ENCODE results near the gene HMCN2. TPM values are rescaled to one million over a fixed set of nuclear protein-coding genes. Genes with fewer than 3 reads are reported as not detected.

HMCN2 gene
- total and polyA plus RNA-seq, 2 of the 4 experiments (the other 2 are of a cell fraction) = 0.02 TPM; not detected in 1

DNA sequence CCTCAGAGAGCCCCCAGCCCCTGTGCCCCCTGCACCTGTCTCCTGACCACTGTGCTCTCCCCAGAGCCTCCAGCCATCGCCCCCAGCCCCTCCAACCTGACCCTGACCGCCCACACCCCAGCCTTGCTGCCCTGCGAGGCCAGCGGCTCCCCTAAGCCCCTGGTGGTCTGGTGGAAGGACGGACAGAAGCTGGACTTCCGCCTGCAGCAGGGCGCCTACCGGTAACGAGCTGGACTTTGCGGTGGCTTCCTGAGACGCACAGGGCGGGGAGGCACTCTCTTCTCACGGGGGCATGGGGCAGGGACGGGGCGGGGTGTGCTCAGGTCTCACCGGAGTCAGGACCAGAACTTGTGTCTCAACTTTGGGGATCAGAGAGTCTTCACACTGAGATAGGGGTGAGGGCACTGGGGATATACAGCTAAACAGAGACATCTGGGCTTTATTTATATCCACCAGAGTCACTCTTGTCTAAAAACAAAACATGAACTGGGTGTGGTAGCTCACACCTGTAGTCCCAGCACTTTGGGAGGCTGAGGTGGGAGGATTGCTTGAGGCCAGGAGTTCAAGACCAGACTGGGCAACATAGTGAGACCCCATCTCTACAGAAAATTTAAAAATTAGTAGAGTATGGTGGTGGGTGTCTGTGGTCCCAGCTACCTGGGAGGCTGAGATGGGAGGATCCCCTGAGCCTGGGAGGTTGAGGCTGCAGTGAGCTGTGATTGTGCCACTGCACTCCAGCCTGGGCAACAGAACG, 133.1 kb downstream of the HMCN2 start:
- H3K9ac ChIP-seq (ENCODE audit: low read depth, low read length) = no peak overlapping the region
- no peaks in the 10 kb centered on the region for H3K9me1 ChIP-seq (ENCODE audit: insufficient read depth, low read length)
- H3K9me3 ChIP-seq (ENCODE audit: control insufficient read depth, insufficient read depth, low read length) = peaks cover 2% of the 10 kb centered on the region; the same call in 1 of the 2 replicates
- no peak overlapping the region for H3K4me2 ChIP-seq (ENCODE audit: low read depth, low read length)
- H4K20me1 ChIP-seq (ENCODE audit: insufficient read depth, low read length) = no peaks in the 10 kb centered on the region
- DNase-seq (no peak), ATAC-seq (ENCODE audit: low read depth) (no peak)
- H2BK15ac ChIP-seq (ENCODE audit: low read depth, low read length) = no peak overlapping the region
- in situ Hi-C loops (cut with MboI; ENCODE audit: low sequenced_read_pairs) (no loop called here), dilution Hi-C loops (cut with HindIII; ENCODE audit: low sequenced_read_pairs, unreplicated experiment) (no loop called here), intact Hi-C loops (cut with micrococcal nuclease) (no loop called here)
- no peak for TF ChIP-seq CTCF (conservative IDR thresholded peaks at IDR 0.05; ENCODE audit: low read depth, low read length)
- no peak for TF ChIP-seq RAD21 (IDR thresholded peaks at IDR 0.05; ENCODE audit: low read length)
- TF ChIP-seq FOS (IDR thresholded peaks at IDR 0.05; ENCODE audit: low read depth, low read length) = no peak
- no peak for TF ChIP-seq ELK1 (IDR thresholded peaks at IDR 0.05; ENCODE audit: borderline replicate concordance, low read depth, low read length)
- TF ChIP-seq SMC3 (IDR thresholded peaks at IDR 0.05; ENCODE audit: low read depth, low read length) = no peak
- TF ChIP-seq BHLHE40 (IDR thresholded peaks at IDR 0.05; ENCODE audit: low read depth, low read length) = no peak
- no peak for TF ChIP-seq MXI1 (IDR thresholded peaks at IDR 0.05; ENCODE audit: borderline replicate concordance, low read depth, low read length)
- TF ChIP-seq, protein P1, sequence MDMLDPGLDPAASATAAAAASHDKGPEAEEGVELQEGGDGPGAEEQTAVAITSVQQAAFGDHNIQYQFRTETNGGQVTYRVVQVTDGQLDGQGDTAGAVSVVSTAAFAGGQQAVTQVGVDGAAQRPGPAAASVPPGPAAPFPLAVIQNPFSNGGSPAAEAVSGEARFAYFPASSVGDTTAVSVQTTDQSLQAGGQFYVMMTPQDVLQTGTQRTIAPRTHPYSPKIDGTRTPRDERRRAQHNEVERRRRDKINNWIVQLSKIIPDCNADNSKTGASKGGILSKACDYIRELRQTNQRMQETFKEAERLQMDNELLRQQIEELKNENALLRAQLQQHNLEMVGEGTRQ (IDR thresholded peaks at IDR 0.05; ENCODE audit: low read depth, low read length) = no peak
- no peak for TF ChIP-seq RCOR1 (IDR thresholded peaks at IDR 0.05; ENCODE audit: insufficient replicate concordance, low read length)
- no peak for TF ChIP-seq CEBPB (IDR thresholded peaks at IDR 0.05; ENCODE audit: low read depth, low read length)
- TF ChIP-seq MAFK (IDR thresholded peaks at IDR 0.05; ENCODE audit: low read depth, low read length) = no peak
- TF ChIP-seq MAZ (IDR thresholded peaks at IDR 0.05; ENCODE audit: borderline replicate concordance, low read depth, low read length) = no peak
- H3K36me3 ChIP-seq (ENCODE audit: control insufficient read depth, insufficient read depth, low read length) = no peaks in the 10 kb centered on the region
- no peak overlapping the region for H2AFZ ChIP-seq (replicated peaks; ENCODE audit: low read length, poor library complexity)
- CTCF ChIA-PET = no interaction called here
- peaks cover 39% of the 10 kb centered on the region; the same call in 1 of the 2 replicates for H3K27me3 ChIP-seq (ENCODE audit: control insufficient read depth, insufficient read depth, low read length)
- no peak overlapping the region for H3K4me3 ChIP-seq (ENCODE audit: insufficient read depth, low read depth, low read length)
- no peak overlapping the region for H2BK20ac ChIP-seq (ENCODE audit: low read depth, low read length)
- no peak overlapping the region for H3K4ac ChIP-seq (ENCODE audit: low read depth, low read length)
- H2BK5ac ChIP-seq (ENCODE audit: low read depth, low read length, poor library complexity, severe bottlenecking) = no peak overlapping the region
- no peak overlapping the region for H4K8ac ChIP-seq (ENCODE audit: low read depth in 2 of 2, low read length in 2 of 2)
- no peaks in the 10 kb centered on the region for H3K79me1 ChIP-seq (ENCODE audit: low read depth in 1 of 2, low read length in 2 of 2)
- H3K27ac ChIP-seq (ENCODE audit: insufficient read depth, low read length) = no peak overlapping the region
- no peak overlapping the region for H3K18ac ChIP-seq (ENCODE audit: low read depth, low read length)
- H3K23ac ChIP-seq (ENCODE audit: low read depth, low read length) = no peak overlapping the region
- no peak overlapping the region for H2BK120ac ChIP-seq (ENCODE audit: low read depth, low read length)
- no peak overlapping the region for H4K5ac ChIP-seq (ENCODE audit: low read depth, low read length)
- no peak overlapping the region for H2AK9ac ChIP-seq (replicated peaks; ENCODE audit: low read depth, low read length, poor library complexity)
- no peak overlapping the region for H3K56ac ChIP-seq (ENCODE audit: extremely low read depth, insufficient read depth, low read length)
- H3K14ac ChIP-seq (replicated peaks; ENCODE audit: low read depth, low read length) = no peak overlapping the region
- BruUV-seq (replicated peaks) = no TSS peak
- H2AK5ac ChIP-seq (ENCODE audit: low read depth, low read length) = no peak overlapping the region
- POLR2A ChIA-PET (ENCODE audit: unreplicated experiment) = no interaction called here
- no peaks in the 10 kb centered on the region for H3K4me1 ChIP-seq (ENCODE audit: control insufficient read depth, insufficient read depth, low read length)
- WGBS, 2 experiments (ENCODE audit: extremely low coverage in 2 of 2, insufficient read length in 1 of 2) = no CpG with 5 or more reads among the region's 17 CpGs
- H4K91ac ChIP-seq (ENCODE audit: insufficient read depth, low read depth, low read length) = no peak overlapping the region
